ENCODE results near the gene PADI1.

DNA sequence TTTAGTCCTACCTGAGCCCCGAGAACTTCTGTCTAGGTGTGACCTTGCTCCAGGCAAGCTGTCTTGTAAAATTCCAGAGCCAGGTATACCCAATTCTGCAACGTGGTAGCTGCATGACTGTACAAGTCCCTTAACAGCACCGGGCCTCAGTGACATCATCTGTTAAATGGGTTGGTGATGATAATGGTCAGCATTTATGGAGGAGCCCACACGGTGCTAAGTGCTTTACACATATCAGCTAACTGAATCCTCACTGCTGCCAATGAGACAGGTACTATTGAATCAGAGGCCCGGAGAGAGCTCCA, 37.2 kb upstream of the PADI1 start:
- TF ChIP-seq, protein P1, sequence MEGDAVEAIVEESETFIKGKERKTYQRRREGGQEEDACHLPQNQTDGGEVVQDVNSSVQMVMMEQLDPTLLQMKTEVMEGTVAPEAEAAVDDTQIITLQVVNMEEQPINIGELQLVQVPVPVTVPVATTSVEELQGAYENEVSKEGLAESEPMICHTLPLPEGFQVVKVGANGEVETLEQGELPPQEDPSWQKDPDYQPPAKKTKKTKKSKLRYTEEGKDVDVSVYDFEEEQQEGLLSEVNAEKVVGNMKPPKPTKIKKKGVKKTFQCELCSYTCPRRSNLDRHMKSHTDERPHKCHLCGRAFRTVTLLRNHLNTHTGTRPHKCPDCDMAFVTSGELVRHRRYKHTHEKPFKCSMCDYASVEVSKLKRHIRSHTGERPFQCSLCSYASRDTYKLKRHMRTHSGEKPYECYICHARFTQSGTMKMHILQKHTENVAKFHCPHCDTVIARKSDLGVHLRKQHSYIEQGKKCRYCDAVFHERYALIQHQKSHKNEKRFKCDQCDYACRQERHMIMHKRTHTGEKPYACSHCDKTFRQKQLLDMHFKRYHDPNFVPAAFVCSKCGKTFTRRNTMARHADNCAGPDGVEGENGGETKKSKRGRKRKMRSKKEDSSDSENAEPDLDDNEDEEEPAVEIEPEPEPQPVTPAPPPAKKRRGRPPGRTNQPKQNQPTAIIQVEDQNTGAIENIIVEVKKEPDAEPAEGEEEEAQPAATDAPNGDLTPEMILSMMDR (IDR thresholded peaks at IDR 0.05; ENCODE audit: insufficient read depth, low read length), result no peak
- TF ChIP-seq POLR2AphosphoS5 (IDR thresholded peaks at IDR 0.05; ENCODE audit: low read depth), result no peak

Data from HL-60 (cell line).